GM12864 (cell line): Measurements from ENCODE around the gene RNU1-3.
"Not testable (repeated sequence)": the region's sequence is repeated elsewhere in the genome, so short reads cannot be mapped to it uniquely, and the experiment has no call there.

Source experiments
- DNase-seq: peaks from one replicate; pipeline ENCODE4 v3.0.0-alpha.2; 2011; ENCODE audit warnings: low read depth
- H3K4me3 ChIP-seq: 2 replicates; pipeline ENCODE4 v1.5.1; 2011; ENCODE audit warnings: mild to moderate bottlenecking, low read depth, low read length, control low read depth
- CTCF ChIP-seq: IDR thresholded peaks from 2 replicates; pipeline ENCODE4 v1.5.1; 2011; ENCODE audit warnings: low read depth, mild to moderate bottlenecking, moderate library complexity, low read length, control low read depth, inconsistent platforms; ENCODE audit errors: missing control alignments

Gene RNU1-3

GRCh38 chr1:16632044-16632850, 34.5 kb downstream of the RNU1-3 start:
- not testable (repeated sequence) for DNase-seq, H3K4me3 ChIP-seq

GRCh38 chr1:16631248-16632043, 35.3 kb downstream of the RNU1-3 start:
- no peak for DNase-seq
- no peak for TF ChIP-seq CTCF
- no peak overlapping the region for H3K4me3 ChIP-seq

- TF ChIP-seq CTCF, result no peak
- no peak overlapping the region for H3K4me3 ChIP-seq
- no peak for DNase-seq
Measured at GRCh38 chr1:16630661-16631247, 36.0 kb downstream of the RNU1-3 start.

- DNase-seq, H3K4me3 ChIP-seq: not testable (repeated sequence)
Measured at GRCh38 chr1:16629916-16630530, 36.7 kb downstream of the RNU1-3 start.

- no peak for TF ChIP-seq CTCF
- DNase-seq, result no peak
- no peak overlapping the region for H3K4me3 ChIP-seq
Measured at GRCh38 chr1:16628361-16629111, 38.2 kb downstream of the RNU1-3 start.

GRCh38 chr1:16626409-16626983, 40.3 kb downstream of the RNU1-3 start:
- H3K4me3 ChIP-seq, DNase-seq: not testable (repeated sequence)

GRCh38 chr1:16625497-16626408, 41.0 kb downstream of the RNU1-3 start:
- H3K4me3 ChIP-seq, result no peak overlapping the region
- DNase-seq, result no peak
- no peak for TF ChIP-seq CTCF

GRCh38 chr1:16623812-16624719, 42.7 kb downstream of the RNU1-3 start:
- DNase-seq, result not testable (repeated sequence)

GRCh38 chr1:16623337-16623736, 43.4 kb downstream of the RNU1-3 start:
- DNase-seq, H3K4me3 ChIP-seq: not testable (repeated sequence)

More at GRCh38 chr1:16623812-16624719, 42.7 kb downstream of the RNU1-3 start:
- not testable (repeated sequence) for H3K4me3 ChIP-seq

GRCh38 chr1:16621681-16622315, 45.0 kb downstream of the RNU1-3 start:
- not testable (repeated sequence) for DNase-seq, H3K4me3 ChIP-seq
